GM12891 (cell line): ENCODE measurements around the gene SUN5.

Experiments used
- PAX5 ChIP-seq: IDR thresholded peaks from 2 replicates; pipeline ENCODE4 v1.6.1; 2011; ENCODE audit warnings: low read length, moderate library complexity, mild to moderate bottlenecking; ENCODE audit not compliant: insufficient read depth, severe bottlenecking
- POLR2A ChIP-seq: IDR thresholded peaks from 2 replicates; pipeline ENCODE4 v1.6.1; 2011; ENCODE audit warnings: low read depth, low read length, control low read depth
- POLR2AphosphoS5 ChIP-seq: IDR thresholded peaks from 2 replicates; pipeline ENCODE4 v1.6.1; 2011; ENCODE audit warnings: low read depth, low read length, control low read depth
- POU2F2 ChIP-seq: IDR thresholded peaks from 2 replicates; pipeline ENCODE4 v1.6.1; 2011; ENCODE audit warnings: low read depth, mild to moderate bottlenecking, control low read depth, low read length, moderate library complexity
- SPI1 ChIP-seq: IDR thresholded peaks from 2 replicates; pipeline ENCODE4 v1.6.1; 2011; ENCODE audit warnings: low read depth, low read length, control low read depth
- TAF1 ChIP-seq: IDR thresholded peaks from 2 replicates; pipeline ENCODE4 v1.6.1; 2011; ENCODE audit warnings: low read depth, low read length, control low read depth

DNA sequence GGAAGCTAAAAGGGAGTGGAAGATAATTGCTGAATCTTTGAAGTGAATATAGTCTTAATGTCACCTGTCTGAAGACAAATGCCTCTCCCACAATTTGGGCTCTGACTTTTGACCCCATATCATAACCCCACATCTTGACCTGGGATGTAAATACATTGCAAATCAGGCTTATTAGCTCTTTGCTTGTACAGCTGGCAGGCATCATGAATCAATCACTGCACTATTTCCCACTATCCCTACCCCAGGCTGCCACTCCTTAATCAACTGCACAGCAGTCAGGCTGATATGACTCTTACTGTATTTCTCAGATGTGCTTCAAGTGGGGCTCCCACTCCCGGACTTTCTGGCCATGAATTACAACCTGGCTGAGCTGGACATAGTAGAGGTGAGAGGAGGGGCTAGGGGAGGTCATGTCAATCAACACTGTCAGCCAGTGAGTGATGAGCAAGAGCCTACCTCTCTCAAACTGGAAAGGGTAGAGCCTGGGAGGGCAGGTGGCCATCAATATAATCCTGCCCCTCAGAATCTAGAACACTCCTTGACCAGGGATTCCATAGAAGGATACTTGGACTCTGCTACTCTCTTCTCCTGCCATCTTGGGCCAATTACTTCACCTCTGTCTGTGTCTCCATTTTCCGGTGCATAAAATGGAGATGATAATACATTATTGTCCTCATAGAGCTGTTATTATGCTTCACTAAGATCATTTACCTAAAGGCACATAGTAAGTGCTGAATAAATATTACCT, 38.9 kb upstream of the SUN5 start:
- TF ChIP-seq TAF1 (no peak), POLR2A (no peak), POLR2AphosphoS5 (no peak), POU2F2 (no peak), PAX5 (no peak), SPI1 (no peak)
